Stimulated activated CD4-positive, alpha-beta T cell treated with anti-CD3 and anti-CD28 coated beads, Interleukin-4, amount 100 ng/mL, for 1 hour (primary cell): ENCODE results near the gene EXO1.
"Not testable (repeated sequence)": the region's sequence is repeated elsewhere in the genome, so short reads cannot be mapped to it uniquely, and the experiment has no call there.

Experiments used
- DNase-seq: peaks from one replicate; pipeline ENCODE4 v3.0.0-alpha.2; 2020

The EXO1 gene

GRCh38 chr1:241837416-241837815 lies 10.6 kb upstream of the EXO1 start:
- DNase-seq: no peak

- DNase-seq: no peak
These were observed 10.1 kb upstream of the EXO1 start for GRCh38 chr1:241837901-241838300.

GRCh38 chr1:241838897-241839296 lies 9.1 kb upstream of the EXO1 start:
- no peak for DNase-seq

- DNase-seq: no peak
These were observed 8.5 kb upstream of the EXO1 start for GRCh38 chr1:241839369-241839979.

- no peak for DNase-seq
These were observed 7.8 kb upstream of the EXO1 start for GRCh38 chr1:241840164-241840563.

GRCh38 chr1:241841691-241842090 lies 6.3 kb upstream of the EXO1 start:
- no peak for DNase-seq

GRCh38 chr1:241842565-241842964 lies 5.4 kb upstream of the EXO1 start:
- no peak for DNase-seq

GRCh38 chr1:241844593-241844992 lies 3.4 kb upstream of the EXO1 start:
- DNase-seq: no peak

- DNase-seq: no peak
These were observed 1.6 kb upstream of the EXO1 start for GRCh38 chr1:241846375-241846774.

GRCh38 chr1:241846862-241847539 lies 1.0 kb upstream of the EXO1 start:
- no peak for DNase-seq

GRCh38 chr1:241847540-241847795 lies 536 bp upstream of the EXO1 start:
- DNase-seq: no peak

- no peak for DNase-seq
These were observed 811 bp downstream of the EXO1 start for GRCh38 chr1:241848686-241849344.

GRCh38 chr1:241849345-241849695 lies 1.3 kb downstream of the EXO1 start:
- no peak for DNase-seq

GRCh38 chr1:241855545-241856140 lies 7.6 kb downstream of the EXO1 start:
- not testable (repeated sequence) for DNase-seq

GRCh38 chr1:241857131-241857530 lies 9.1 kb downstream of the EXO1 start:
- DNase-seq: no peak

- DNase-seq: no peak
These were observed 12.9 kb downstream of the EXO1 start for GRCh38 chr1:241860922-241861321.

GRCh38 chr1:241869022-241869421 lies 21.0 kb downstream of the EXO1 start:
- no peak for DNase-seq

- no peak for DNase-seq
These were observed 22.3 kb downstream of the EXO1 start for GRCh38 chr1:241870336-241870735.

GRCh38 chr1:241870746-241871430 lies 22.9 kb downstream of the EXO1 start:
- DNase-seq: no peak

GRCh38 chr1:241881440-241881839 lies 33.4 kb downstream of the EXO1 start:
- DNase-seq: no peak

GRCh38 chr1:241883159-241883558 lies 35.2 kb downstream of the EXO1 start:
- no peak for DNase-seq

- no peak for DNase-seq
These were observed 40.2 kb downstream of the EXO1 start for GRCh38 chr1:241888232-241888631.

GRCh38 chr1:241891296-241891695 lies 43.3 kb downstream of the EXO1 start:
- DNase-seq: no peak

- no peak for DNase-seq
These were observed 46.0 kb downstream of the EXO1 start for GRCh38 chr1:241894016-241894415.
